Measurements from ENCODE around the gene PARP16. TPM values are rescaled to one million over a fixed set of nuclear protein-coding genes. Genes with fewer than 3 reads are reported as not detected.

Gene PARP16
- total and polyA plus RNA-seq, 2 experiments from 2014 or later: 3.6 to 4.1 TPM

DNA sequence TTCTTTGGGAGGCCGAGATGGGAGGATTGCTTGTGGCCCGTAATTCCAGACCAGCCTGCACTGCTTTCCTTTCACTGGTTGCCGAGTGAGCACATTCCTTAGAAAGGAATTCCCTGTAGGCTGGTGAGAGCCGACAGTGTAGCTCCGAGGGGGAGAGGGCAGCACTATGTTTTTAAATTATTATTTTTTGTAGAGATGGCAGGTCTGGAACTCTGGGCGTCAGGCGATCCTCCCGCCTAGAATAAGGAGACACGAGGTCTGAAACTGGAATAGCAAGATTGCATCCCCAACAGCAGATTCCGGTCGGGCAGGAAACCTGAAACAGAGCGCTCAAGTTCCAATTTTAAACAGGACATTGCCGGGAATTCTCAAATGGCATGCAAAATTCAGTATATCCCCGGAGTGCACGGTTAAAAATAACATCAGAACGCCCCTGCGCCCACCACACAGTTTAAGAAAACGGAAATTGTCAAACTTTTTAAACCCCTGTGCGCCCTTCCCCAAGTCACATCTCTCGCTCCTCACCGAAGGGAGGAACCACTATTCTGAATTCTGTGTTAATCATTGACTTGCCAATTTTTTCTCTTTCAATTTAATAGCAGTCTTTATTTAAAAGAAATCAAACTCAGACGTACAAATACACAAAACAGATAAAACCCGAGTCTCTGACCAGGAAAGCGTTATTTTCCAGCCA is 17.2 kb upstream of the PARP16 start:
- peak; percentile 81 for DNase-seq (ENCODE audit: low spot score)
- H3K4me1 Mint-ChIP-seq: peaks cover 7% of the 10 kb centered on the region
- H3K27ac ChIP-seq (ENCODE audit: low read depth): peak overlapping the region; percentile 7; the same call in 1 of the 2 replicates

DNA sequence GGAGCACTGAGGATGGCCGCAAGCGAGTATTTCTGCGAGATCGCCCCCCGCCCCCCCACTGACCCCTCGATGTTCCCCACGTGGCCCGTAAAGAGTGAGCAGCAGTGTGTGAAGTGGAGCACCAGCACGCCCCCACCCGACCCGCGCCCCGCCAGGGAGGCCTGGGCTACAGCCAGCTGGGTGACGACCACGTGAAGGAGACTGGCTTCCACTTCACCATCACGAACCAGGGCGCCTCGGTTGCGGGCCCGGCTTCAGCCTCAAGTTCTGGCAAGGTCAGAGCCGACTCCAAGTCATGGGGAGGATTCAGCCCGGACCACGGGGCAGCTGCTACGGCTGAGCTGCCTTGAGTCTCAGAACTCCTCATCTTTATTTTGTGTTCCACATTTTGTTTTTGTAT is 15.4 kb upstream of the PARP16 start:
- no peak overlapping the region for H2AFZ ChIP-seq
- Mint-ChIP-seq H3K4me1 (peaks cover 12% of the 10 kb centered on the region), H3K4me3 (no peak overlapping the region), H3K27me3 (ENCODE audit: insufficient read depth, low read depth, poor library complexity) (peaks cover 29% of the 10 kb centered on the region), H3K27ac (no peak overlapping the region), H3K36me3 (ENCODE audit: low read depth) (no peaks in the 10 kb centered on the region), H3K9me3 (peaks cover 11% of the 10 kb centered on the region; the same call in 2 of the 3 replicates)
- H3K27ac ChIP-seq (ENCODE audit: low read depth): no peak overlapping the region
- H3K27me3 ChIP-seq (ENCODE audit: insufficient read depth): no peaks in the 10 kb centered on the region
- H3K36me3 ChIP-seq (ENCODE audit: insufficient read depth): no peaks in the 10 kb centered on the region
- ATAC-seq: no peak
- no peak overlapping the region for H3K4me3 ChIP-seq
- no peak for DNase-seq (ENCODE audit: low spot score)
- no peaks in the 10 kb centered on the region for H3K4me1 ChIP-seq (ENCODE audit: insufficient read depth)
- H3K4me2 ChIP-seq: no peak overlapping the region
- H3K9me2 ChIP-seq (ENCODE audit: insufficient read depth): no peaks in the 10 kb centered on the region
- H3K79me2 ChIP-seq (replicated peaks; ENCODE audit: insufficient read depth): no peaks in the 10 kb centered on the region
- H3F3A ChIP-seq (replicated peaks; ENCODE audit: low read depth): no peaks in the 10 kb centered on the region; the same call in 1 of the 2 replicates
- no peaks in the 10 kb centered on the region for H4K20me1 ChIP-seq (replicated peaks; ENCODE audit: insufficient read depth)
- TF ChIP-seq EZH2 (IDR thresholded peaks at IDR 0.05; ENCODE audit: low read depth, unreplicated experiment) (no peak), ZNF114 (CRISPR knock-in tag; IDR thresholded peaks at IDR 0.05) (no peak), NANOG (IDR thresholded peaks at IDR 0.05; ENCODE audit: borderline replicate concordance) (no peak), STAT1 (IDR thresholded peaks at IDR 0.05; ENCODE audit: unreplicated experiment) (no peak), POLR2AphosphoS5 (IDR thresholded peaks at IDR 0.05; ENCODE audit: low read depth) (no peak), EZH2phosphoT487 (IDR thresholded peaks at IDR 0.05; ENCODE audit: unreplicated experiment) (no peak), ZNF331 (CRISPR knock-in tag; IDR thresholded peaks at IDR 0.05; ENCODE audit: low read depth) (no peak), JUNB (IDR thresholded peaks at IDR 0.05; ENCODE audit: unreplicated experiment) (no peak), CREB1 (CRISPR knock-in tag; IDR thresholded peaks at IDR 0.05; ENCODE audit: low read depth) (no peak)
- TF ChIP-seq, protein P1, sequence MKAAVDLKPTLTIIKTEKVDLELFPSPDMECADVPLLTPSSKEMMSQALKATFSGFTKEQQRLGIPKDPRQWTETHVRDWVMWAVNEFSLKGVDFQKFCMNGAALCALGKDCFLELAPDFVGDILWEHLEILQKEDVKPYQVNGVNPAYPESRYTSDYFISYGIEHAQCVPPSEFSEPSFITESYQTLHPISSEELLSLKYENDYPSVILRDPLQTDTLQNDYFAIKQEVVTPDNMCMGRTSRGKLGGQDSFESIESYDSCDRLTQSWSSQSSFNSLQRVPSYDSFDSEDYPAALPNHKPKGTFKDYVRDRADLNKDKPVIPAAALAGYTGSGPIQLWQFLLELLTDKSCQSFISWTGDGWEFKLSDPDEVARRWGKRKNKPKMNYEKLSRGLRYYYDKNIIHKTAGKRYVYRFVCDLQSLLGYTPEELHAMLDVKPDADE (IDR thresholded peaks at IDR 0.05): no peak
- TF ChIP-seq, protein P2, sequence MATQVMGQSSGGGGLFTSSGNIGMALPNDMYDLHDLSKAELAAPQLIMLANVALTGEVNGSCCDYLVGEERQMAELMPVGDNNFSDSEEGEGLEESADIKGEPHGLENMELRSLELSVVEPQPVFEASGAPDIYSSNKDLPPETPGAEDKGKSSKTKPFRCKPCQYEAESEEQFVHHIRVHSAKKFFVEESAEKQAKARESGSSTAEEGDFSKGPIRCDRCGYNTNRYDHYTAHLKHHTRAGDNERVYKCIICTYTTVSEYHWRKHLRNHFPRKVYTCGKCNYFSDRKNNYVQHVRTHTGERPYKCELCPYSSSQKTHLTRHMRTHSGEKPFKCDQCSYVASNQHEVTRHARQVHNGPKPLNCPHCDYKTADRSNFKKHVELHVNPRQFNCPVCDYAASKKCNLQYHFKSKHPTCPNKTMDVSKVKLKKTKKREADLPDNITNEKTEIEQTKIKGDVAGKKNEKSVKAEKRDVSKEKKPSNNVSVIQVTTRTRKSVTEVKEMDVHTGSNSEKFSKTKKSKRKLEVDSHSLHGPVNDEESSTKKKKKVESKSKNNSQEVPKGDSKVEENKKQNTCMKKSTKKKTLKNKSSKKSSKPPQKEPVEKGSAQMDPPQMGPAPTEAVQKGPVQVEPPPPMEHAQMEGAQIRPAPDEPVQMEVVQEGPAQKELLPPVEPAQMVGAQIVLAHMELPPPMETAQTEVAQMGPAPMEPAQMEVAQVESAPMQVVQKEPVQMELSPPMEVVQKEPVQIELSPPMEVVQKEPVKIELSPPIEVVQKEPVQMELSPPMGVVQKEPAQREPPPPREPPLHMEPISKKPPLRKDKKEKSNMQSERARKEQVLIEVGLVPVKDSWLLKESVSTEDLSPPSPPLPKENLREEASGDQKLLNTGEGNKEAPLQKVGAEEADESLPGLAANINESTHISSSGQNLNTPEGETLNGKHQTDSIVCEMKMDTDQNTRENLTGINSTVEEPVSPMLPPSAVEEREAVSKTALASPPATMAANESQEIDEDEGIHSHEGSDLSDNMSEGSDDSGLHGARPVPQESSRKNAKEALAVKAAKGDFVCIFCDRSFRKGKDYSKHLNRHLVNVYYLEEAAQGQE (IDR thresholded peaks at IDR 0.05; ENCODE audit: unreplicated experiment): no peak

More for the DNA sequence above, 17.2 kb upstream of the PARP16 start:
- Histone ChIP-seq H3K4me2 (peak overlapping the region; percentile 65), H3F3A (replicated peaks; ENCODE audit: low read depth) (no peaks in the 10 kb centered on the region; the same call in 1 of the 2 replicates), H3K9me2 (ENCODE audit: insufficient read depth) (no peaks in the 10 kb centered on the region), H3K36me3 (ENCODE audit: insufficient read depth) (no peaks in the 10 kb centered on the region), H3K27me3 (ENCODE audit: insufficient read depth) (no peaks in the 10 kb centered on the region), H3K79me2 (replicated peaks; ENCODE audit: insufficient read depth) (no peaks in the 10 kb centered on the region), H3K4me1 (ENCODE audit: insufficient read depth) (no peaks in the 10 kb centered on the region), H2AFZ (peak overlapping the region; percentile 2; the same call in 1 of the 2 replicates), H4K20me1 (replicated peaks; ENCODE audit: insufficient read depth) (no peaks in the 10 kb centered on the region), H3K4me3 (peak overlapping the region; percentile 41)
- H3K27ac Mint-ChIP-seq: peak overlapping the region; percentile 100
- H3K4me3 Mint-ChIP-seq: peak overlapping the region; percentile 80
- peaks cover 11% of the 10 kb centered on the region; the same call in 2 of the 3 replicates for H3K9me3 Mint-ChIP-seq
- peaks cover 26% of the 10 kb centered on the region for H3K27me3 Mint-ChIP-seq (ENCODE audit: insufficient read depth, low read depth, poor library complexity)
- TF ChIP-seq POLR2AphosphoS5 (IDR thresholded peaks at IDR 0.05; ENCODE audit: low read depth) (0 out of 2 replicates have a peak, but pooled peaks have one; percentile 22), EZH2phosphoT487 (IDR thresholded peaks at IDR 0.05; ENCODE audit: unreplicated experiment) (no peak), CREB1 (CRISPR knock-in tag; IDR thresholded peaks at IDR 0.05; ENCODE audit: low read depth) (no peak), ZNF331 (CRISPR knock-in tag; IDR thresholded peaks at IDR 0.05; ENCODE audit: low read depth) (no peak)
- no peaks in the 10 kb centered on the region for H3K36me3 Mint-ChIP-seq (ENCODE audit: low read depth)
- peak; percentile 31 for ATAC-seq
